ENCODE results near the gene PHF21B.

The PHF21B gene

DNA sequence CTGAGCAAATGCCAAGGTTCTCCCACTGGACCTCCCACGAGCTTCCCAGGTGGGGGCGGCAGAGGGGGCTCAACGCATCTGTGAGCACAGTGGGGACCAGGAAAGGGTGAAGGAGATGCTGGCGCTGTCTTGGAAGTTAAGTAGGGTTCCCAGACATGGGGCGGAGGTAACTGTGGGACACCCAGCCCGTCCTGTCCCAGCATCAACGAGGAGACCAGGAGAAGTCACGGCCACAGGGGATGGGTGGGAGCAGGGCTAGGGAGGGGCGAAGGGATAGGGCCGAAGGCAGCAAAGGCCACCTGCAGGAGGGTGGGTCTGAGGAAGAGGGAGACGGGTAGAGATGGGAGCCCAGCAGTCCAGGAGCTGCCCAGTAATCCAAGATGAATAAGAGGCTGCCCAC lies 70.4 kb downstream of the PHF21B start:
- Histone ChIP-seq H3K27me3 (ENCODE audit: control insufficient read depth, insufficient read depth, low read length) (peaks cover 19% of the 10 kb centered on the region), H3K9ac (ENCODE audit: low read depth, low read length) (no peak overlapping the region), H3K9me3 (replicated peaks; ENCODE audit: low read length) (no peaks in the 10 kb centered on the region), H3K36me3 (ENCODE audit: insufficient read depth, low read length) (no peaks in the 10 kb centered on the region), H3K4me2 (ENCODE audit: low read length) (no peak overlapping the region), H3K4me1 (ENCODE audit: control insufficient read depth, insufficient read depth, low read length) (no peaks in the 10 kb centered on the region), H3K4me3 (ENCODE audit: low read length) (no peak overlapping the region)

DNA sequence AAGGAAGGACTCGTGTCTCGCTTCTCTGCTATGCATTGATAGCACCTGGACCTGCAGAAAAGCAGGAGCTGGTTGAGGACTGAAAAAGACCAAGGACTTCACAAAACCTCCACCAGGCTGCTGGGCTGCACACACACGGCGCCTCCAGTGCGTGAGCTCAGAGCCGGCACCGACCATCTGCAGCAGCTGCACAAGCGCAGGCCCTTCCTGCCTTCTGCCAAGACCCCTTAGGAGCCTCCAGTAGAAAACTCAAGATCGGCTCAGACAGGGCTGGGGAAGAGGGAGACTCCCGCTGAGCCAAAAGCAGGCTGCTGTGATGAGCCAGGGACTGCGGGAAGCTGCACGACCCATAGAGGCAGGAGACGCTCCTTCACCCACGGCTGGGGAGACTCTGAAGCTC lies 70.9 kb downstream of the PHF21B start:
- H3K9ac ChIP-seq (ENCODE audit: low read depth, low read length), result no peak overlapping the region
- H3K9me3 ChIP-seq (replicated peaks; ENCODE audit: low read length), result no peaks in the 10 kb centered on the region
- H3K36me3 ChIP-seq (ENCODE audit: insufficient read depth, low read length), result no peaks in the 10 kb centered on the region
- H3K27me3 ChIP-seq (ENCODE audit: control insufficient read depth, insufficient read depth, low read length), result peaks cover 16% of the 10 kb centered on the region
- H3K4me1 ChIP-seq (ENCODE audit: control insufficient read depth, insufficient read depth, low read length), result no peaks in the 10 kb centered on the region
- H3K4me3 ChIP-seq (ENCODE audit: low read length), result no peak overlapping the region
- no peak overlapping the region for H3K4me2 ChIP-seq (ENCODE audit: low read length)

DNA sequence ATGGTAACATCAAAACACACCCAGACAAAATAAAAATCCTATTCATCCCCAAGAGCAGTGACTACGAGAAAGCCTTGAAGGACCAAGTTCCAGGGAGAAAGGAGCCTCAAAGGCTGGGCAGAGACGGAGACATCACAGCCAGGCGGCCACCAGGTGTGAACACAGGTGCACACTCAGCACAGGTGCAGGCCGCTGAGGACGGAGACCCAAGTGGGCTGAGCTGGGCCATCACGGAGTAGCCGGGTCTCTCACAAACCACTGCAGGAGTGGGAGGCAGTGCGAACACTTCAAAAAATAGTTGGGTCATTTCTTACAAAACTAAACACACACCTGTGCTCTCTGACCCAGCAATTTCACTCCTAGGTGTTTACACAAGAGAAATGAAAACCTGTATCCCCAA lies 72.6 kb downstream of the PHF21B start:
- no peak overlapping the region for H3K4me3 ChIP-seq (ENCODE audit: low read length)
- H3K9ac ChIP-seq (ENCODE audit: low read depth, low read length), result no peak overlapping the region
- no peaks in the 10 kb centered on the region for H3K9me3 ChIP-seq (replicated peaks; ENCODE audit: low read length)
- H3K4me1 ChIP-seq (ENCODE audit: control insufficient read depth, insufficient read depth, low read length), result no peaks in the 10 kb centered on the region
- H3K4me2 ChIP-seq (ENCODE audit: low read length), result no peak overlapping the region
- H3K36me3 ChIP-seq (ENCODE audit: insufficient read depth, low read length), result no peaks in the 10 kb centered on the region
- peaks cover 11% of the 10 kb centered on the region for H3K27me3 ChIP-seq (ENCODE audit: control insufficient read depth, insufficient read depth, low read length)

DNA sequence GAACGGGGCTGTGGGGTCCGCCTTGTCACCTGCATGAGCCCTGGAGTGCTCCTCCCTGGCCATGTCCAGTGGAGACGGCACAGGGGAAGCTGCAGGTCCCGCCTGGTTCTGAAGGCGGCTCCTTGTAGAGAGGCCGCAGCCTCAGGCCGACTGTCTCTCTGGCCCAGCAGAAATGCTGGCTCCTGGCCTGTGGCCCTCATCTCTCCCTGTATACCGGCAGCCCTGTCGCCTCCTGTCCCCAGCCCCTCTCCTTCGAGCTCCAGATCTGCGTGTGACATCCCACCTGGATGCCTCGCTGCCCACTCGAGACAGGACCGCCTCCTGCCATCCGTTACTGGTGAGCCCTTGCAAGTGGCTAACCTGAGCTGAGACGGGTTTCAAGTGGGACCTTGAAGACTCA lies 73.6 kb downstream of the PHF21B start:
- Histone ChIP-seq H3K9ac (ENCODE audit: low read depth, low read length) (no peak overlapping the region), H3K27me3 (ENCODE audit: control insufficient read depth, insufficient read depth, low read length) (peaks cover 18% of the 10 kb centered on the region), H3K4me2 (ENCODE audit: low read length) (no peak overlapping the region), H3K4me3 (ENCODE audit: low read length) (no peak overlapping the region), H3K36me3 (ENCODE audit: insufficient read depth, low read length) (no peaks in the 10 kb centered on the region), H3K4me1 (ENCODE audit: control insufficient read depth, insufficient read depth, low read length) (no peaks in the 10 kb centered on the region), H3K9me3 (replicated peaks; ENCODE audit: low read length) (no peaks in the 10 kb centered on the region)

GRCh38 chr22:44935724-44936123 lies 74.1 kb downstream of the PHF21B start:
- no peaks in the 10 kb centered on the region for H3K36me3 ChIP-seq (ENCODE audit: insufficient read depth, low read length)
- peaks cover 21% of the 10 kb centered on the region for H3K27me3 ChIP-seq (ENCODE audit: control insufficient read depth, insufficient read depth, low read length)
- no peak overlapping the region for H3K4me2 ChIP-seq (ENCODE audit: low read length)
- no peak overlapping the region for H3K4me3 ChIP-seq (ENCODE audit: low read length)
- no peaks in the 10 kb centered on the region for H3K4me1 ChIP-seq (ENCODE audit: control insufficient read depth, insufficient read depth, low read length)
- no peak overlapping the region for H3K9ac ChIP-seq (ENCODE audit: low read depth, low read length)
- no peaks in the 10 kb centered on the region for H3K9me3 ChIP-seq (replicated peaks; ENCODE audit: low read length)

- H3K27me3 ChIP-seq (ENCODE audit: control insufficient read depth, insufficient read depth, low read length), result peaks cover 17% of the 10 kb centered on the region
- H3K36me3 ChIP-seq (ENCODE audit: insufficient read depth, low read length), result no peaks in the 10 kb centered on the region
- H3K4me2 ChIP-seq (ENCODE audit: low read length), result no peak overlapping the region
- H3K4me3 ChIP-seq (ENCODE audit: low read length), result no peak overlapping the region
- no peak overlapping the region for H3K9ac ChIP-seq (ENCODE audit: low read depth, low read length)
- no peaks in the 10 kb centered on the region for H3K4me1 ChIP-seq (ENCODE audit: control insufficient read depth, insufficient read depth, low read length)
- H3K9me3 ChIP-seq (replicated peaks; ENCODE audit: low read length), result no peaks in the 10 kb centered on the region
Observed at GRCh38 chr22:44934454-44934735, 75.4 kb downstream of the PHF21B start.

DNA sequence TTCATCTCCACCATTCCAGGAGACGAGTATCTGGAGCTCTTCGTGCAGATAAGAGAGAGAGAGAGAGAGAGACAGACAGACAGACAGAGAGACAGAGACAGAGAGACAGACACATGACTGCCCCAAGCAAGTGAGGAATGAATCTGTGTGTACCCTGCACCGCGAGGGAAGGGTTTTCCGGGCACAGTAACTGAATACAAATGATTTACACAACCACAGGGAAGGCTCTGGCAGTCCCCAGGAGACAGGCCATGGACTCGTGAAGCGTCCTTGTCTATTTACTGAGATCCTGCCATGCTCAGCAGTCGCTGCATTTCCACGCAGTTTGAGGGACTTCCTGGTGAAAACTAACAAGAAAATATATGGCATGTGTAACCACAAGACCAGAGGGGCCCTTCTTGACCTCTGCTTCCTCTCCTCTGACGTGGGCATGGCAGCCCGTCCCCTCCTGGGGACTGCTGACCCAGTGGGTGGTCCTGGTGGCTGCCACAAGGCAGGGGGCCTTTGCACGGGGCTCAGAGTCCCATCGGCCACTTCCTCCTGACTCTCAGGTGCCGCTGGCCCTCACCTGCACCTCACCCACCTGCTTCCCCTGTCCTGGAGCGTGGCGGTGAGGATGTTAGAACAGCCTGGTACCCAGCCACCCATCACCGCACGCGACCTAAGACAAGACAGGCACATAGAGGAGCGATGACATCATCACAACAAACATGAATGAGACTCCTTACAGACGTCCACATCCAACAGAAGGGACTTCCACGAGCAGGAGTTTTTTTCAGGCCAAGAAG lies 75.9 kb downstream of the PHF21B start:
- Histone ChIP-seq H3K27me3 (ENCODE audit: control insufficient read depth, insufficient read depth, low read length) (peaks cover 16% of the 10 kb centered on the region), H3K4me1 (ENCODE audit: control insufficient read depth, insufficient read depth, low read length) (no peaks in the 10 kb centered on the region)

GRCh38 chr22:44932493-44932892 lies 77.3 kb downstream of the PHF21B start:
- H3K4me1 ChIP-seq (ENCODE audit: control insufficient read depth, insufficient read depth, low read length), result no peaks in the 10 kb centered on the region
- H3K9me3 ChIP-seq (replicated peaks; ENCODE audit: low read length), result no peaks in the 10 kb centered on the region
- H3K27me3 ChIP-seq (ENCODE audit: control insufficient read depth, insufficient read depth, low read length), result peaks cover 12% of the 10 kb centered on the region
- H3K4me3 ChIP-seq (ENCODE audit: low read length), result no peak overlapping the region
- no peaks in the 10 kb centered on the region for H3K36me3 ChIP-seq (ENCODE audit: insufficient read depth, low read length)
- no peak overlapping the region for H3K9ac ChIP-seq (ENCODE audit: low read depth, low read length)
- no peak overlapping the region for H3K4me2 ChIP-seq (ENCODE audit: low read length)

More for the DNA sequence above, 75.9 kb downstream of the PHF21B start:
- H3K4me3 ChIP-seq (ENCODE audit: low read length), result no peak overlapping the region
- no peaks in the 10 kb centered on the region for H3K36me3 ChIP-seq (ENCODE audit: insufficient read depth, low read length)
- no peak overlapping the region for H3K9ac ChIP-seq (ENCODE audit: low read depth, low read length)
- no peak overlapping the region for H3K4me2 ChIP-seq (ENCODE audit: low read length)
- H3K9me3 ChIP-seq (replicated peaks; ENCODE audit: low read length), result no peaks in the 10 kb centered on the region

DNA sequence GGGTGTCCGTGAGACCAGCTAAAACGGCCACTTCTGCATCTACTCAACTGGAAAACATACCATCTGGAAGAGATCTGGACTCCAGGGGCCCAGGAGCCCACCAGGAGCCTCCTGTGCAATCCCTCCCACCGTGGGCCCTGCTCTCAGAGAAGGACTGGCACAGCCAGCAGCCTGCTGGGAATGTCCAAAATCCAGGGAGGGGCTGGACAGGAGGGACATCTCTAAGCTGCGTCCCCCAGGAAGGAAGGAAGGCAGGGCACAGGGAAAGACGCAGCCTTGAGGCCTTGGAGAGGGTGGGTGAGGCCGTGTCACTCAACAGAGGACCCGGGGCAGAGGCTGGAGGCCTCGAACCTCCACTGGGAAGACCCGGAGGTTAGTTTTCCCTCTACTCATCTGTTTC lies 78.0 kb downstream of the PHF21B start:
- Histone ChIP-seq H3K4me2 (ENCODE audit: low read length) (no peak overlapping the region), H3K27me3 (ENCODE audit: control insufficient read depth, insufficient read depth, low read length) (peaks cover 12% of the 10 kb centered on the region), H3K4me1 (ENCODE audit: control insufficient read depth, insufficient read depth, low read length) (no peaks in the 10 kb centered on the region), H3K9ac (ENCODE audit: low read depth, low read length) (no peak overlapping the region), H3K4me3 (ENCODE audit: low read length) (no peak overlapping the region), H3K36me3 (ENCODE audit: insufficient read depth, low read length) (no peaks in the 10 kb centered on the region), H3K9me3 (replicated peaks; ENCODE audit: low read length) (no peaks in the 10 kb centered on the region)

GRCh38 chr22:44931077-44931540 lies 78.7 kb downstream of the PHF21B start:
- Histone ChIP-seq H3K9me3 (replicated peaks; ENCODE audit: low read length) (no peaks in the 10 kb centered on the region), H3K9ac (ENCODE audit: low read depth, low read length) (no peak overlapping the region), H3K4me2 (ENCODE audit: low read length) (no peak overlapping the region), H3K27me3 (ENCODE audit: control insufficient read depth, insufficient read depth, low read length) (peaks cover 12% of the 10 kb centered on the region), H3K36me3 (ENCODE audit: insufficient read depth, low read length) (no peaks in the 10 kb centered on the region), H3K4me1 (ENCODE audit: control insufficient read depth, insufficient read depth, low read length) (no peaks in the 10 kb centered on the region), H3K4me3 (ENCODE audit: low read length) (no peak overlapping the region)

GRCh38 chr22:44930711-44931035 lies 79.1 kb downstream of the PHF21B start:
- no peaks in the 10 kb centered on the region for H3K36me3 ChIP-seq (ENCODE audit: insufficient read depth, low read length)
- no peak overlapping the region for H3K9ac ChIP-seq (ENCODE audit: low read depth, low read length)
- peaks cover 12% of the 10 kb centered on the region for H3K27me3 ChIP-seq (ENCODE audit: control insufficient read depth, insufficient read depth, low read length)
- no peaks in the 10 kb centered on the region for H3K4me1 ChIP-seq (ENCODE audit: control insufficient read depth, insufficient read depth, low read length)
- H3K4me3 ChIP-seq (ENCODE audit: low read length), result no peak overlapping the region
- no peak overlapping the region for H3K4me2 ChIP-seq (ENCODE audit: low read length)
- no peaks in the 10 kb centered on the region for H3K9me3 ChIP-seq (replicated peaks; ENCODE audit: low read length)

- no peak overlapping the region for H3K4me2 ChIP-seq (ENCODE audit: low read length)
Observed at GRCh38 chr22:44930016-44930710, 79.6 kb downstream of the PHF21B start.

More at GRCh38 chr22:44930016-44930710, 79.6 kb downstream of the PHF21B start:
- Histone ChIP-seq H3K4me1 (ENCODE audit: control insufficient read depth, insufficient read depth, low read length) (no peaks in the 10 kb centered on the region), H3K27me3 (ENCODE audit: control insufficient read depth, insufficient read depth, low read length) (peaks cover 12% of the 10 kb centered on the region), H3K9ac (ENCODE audit: low read depth, low read length) (no peak overlapping the region), H3K36me3 (ENCODE audit: insufficient read depth, low read length) (no peaks in the 10 kb centered on the region), H3K4me3 (ENCODE audit: low read length) (no peak overlapping the region), H3K9me3 (replicated peaks; ENCODE audit: low read length) (no peaks in the 10 kb centered on the region)

Data from skeletal muscle satellite cell (primary cell).